Measurements from ENCODE around the gene OSBPL6.
"Not testable (repeated sequence)": the region's sequence is repeated elsewhere in the genome, so short reads cannot be mapped to it uniquely, and the experiment has no call there.

OSBPL6 gene

GRCh38 chr2:178193823-178194599, at the start of gene OSBPL6:
OSBPL6 (plus strand) TSS chr2:178194512; CDS start chr2:178306185, 111,673 bp downstream.
- peak in 5 of 6 experiments; percentile 17 to 52 (median 30) for DNase-seq

GRCh38 chr2:178152033-178152432, 42.3 kb upstream of the OSBPL6 start:
- no peak for DNase-seq

GRCh38 chr2:178152542-178152941, 41.8 kb upstream of the OSBPL6 start:
- DNase-seq: no peak

- DNase-seq: no peak
Observed at GRCh38 chr2:178152977-178153376, 41.3 kb upstream of the OSBPL6 start.

GRCh38 chr2:178153878-178154277, 40.4 kb upstream of the OSBPL6 start:
- DNase-seq: not testable (repeated sequence)

GRCh38 chr2:178155524-178155923, 38.8 kb upstream of the OSBPL6 start:
- no peak for DNase-seq

- DNase-seq: no peak
Observed at GRCh38 chr2:178157574-178157973, 36.7 kb upstream of the OSBPL6 start.

- DNase-seq: no peak
Observed at GRCh38 chr2:178159966-178160365, 34.3 kb upstream of the OSBPL6 start.

- no peak for DNase-seq
Observed at GRCh38 chr2:178160601-178161000, 33.7 kb upstream of the OSBPL6 start.

- DNase-seq: no peak
Observed at GRCh38 chr2:178163395-178163794, 30.9 kb upstream of the OSBPL6 start.

- DNase-seq: no peak
Observed at GRCh38 chr2:178163911-178164310, 30.4 kb upstream of the OSBPL6 start.

GRCh38 chr2:178173657-178174056, 20.7 kb upstream of the OSBPL6 start:
- no peak for DNase-seq

- DNase-seq: no peak
Observed at GRCh38 chr2:178177066-178177679, 17.1 kb upstream of the OSBPL6 start.

- not testable (repeated sequence) for DNase-seq
Observed at GRCh38 chr2:178180648-178181047, 13.7 kb upstream of the OSBPL6 start.

GRCh38 chr2:178187861-178188260, 6.5 kb upstream of the OSBPL6 start:
- no peak for DNase-seq

GRCh38 chr2:178188466-178188865, 5.8 kb upstream of the OSBPL6 start:
- DNase-seq: no peak

- DNase-seq: peak in 2 of 6 experiments; percentile 40 to 44
Observed at GRCh38 chr2:178191004-178191508, 3.3 kb upstream of the OSBPL6 start.

GRCh38 chr2:178191511-178191910, 2.8 kb upstream of the OSBPL6 start:
- DNase-seq: no peak

GRCh38 chr2:178193496-178193822, 853 bp upstream of the OSBPL6 start:
- DNase-seq: peak in 1 of 6 experiments; percentile 11

GRCh38 chr2:178194600-178195389, 483 bp downstream of the OSBPL6 start:
- peak in 1 of 6 experiments; percentile 4 for DNase-seq

- DNase-seq: peak in 1 of 6 experiments; percentile 4
Observed at GRCh38 chr2:178195390-178196166, 1.3 kb downstream of the OSBPL6 start.

- DNase-seq: no peak
Observed at GRCh38 chr2:178197791-178198190, 3.5 kb downstream of the OSBPL6 start.

- not testable (repeated sequence) for DNase-seq
Observed at GRCh38 chr2:178198441-178198840, 4.1 kb downstream of the OSBPL6 start.
